HG03460 (cell line): ENCODE data around the gene DEFB129.
"Not testable (repeated sequence)": the region's sequence is repeated elsewhere in the genome, so short reads cannot be mapped to it uniquely, and the experiment has no call there.

ENCODE experiments used
- ATAC-seq: cut with Tn5 transposase; IDR thresholded peaks from one replicate; pipeline ENCODE4 v1.9.1; 2021; ENCODE audit not compliant: unreplicated experiment

DEFB129 gene, protein sequence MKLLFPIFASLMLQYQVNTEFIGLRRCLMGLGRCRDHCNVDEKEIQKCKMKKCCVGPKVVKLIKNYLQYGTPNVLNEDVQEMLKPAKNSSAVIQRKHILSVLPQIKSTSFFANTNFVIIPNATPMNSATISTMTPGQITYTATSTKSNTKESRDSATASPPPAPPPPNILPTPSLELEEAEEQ

DNA sequence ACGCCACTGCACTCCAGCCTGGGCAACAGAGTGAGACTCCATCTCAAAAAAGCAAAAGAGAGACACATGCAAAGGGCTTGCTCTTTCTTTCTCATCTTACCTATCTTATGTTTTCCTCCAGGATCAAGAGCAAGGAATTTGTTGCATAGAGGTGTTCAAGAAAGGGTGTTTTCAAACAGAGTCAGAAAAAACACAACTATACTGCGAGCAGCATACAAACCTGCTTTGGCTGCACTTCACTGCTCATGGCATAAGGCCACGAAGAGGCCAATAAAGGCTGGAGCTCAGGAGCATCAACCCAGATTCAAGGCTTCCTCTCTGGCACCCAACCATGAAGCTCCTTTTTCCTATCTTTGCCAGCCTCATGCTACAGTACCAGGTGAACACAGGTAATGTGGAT is at the start of gene DEFB129:
DEFB129 (plus strand) TSS at position 301 of the 400 bp plus-strand sequence; CDS start at position 332, 31 bp downstream.
- ATAC-seq, result no peak

DNA sequence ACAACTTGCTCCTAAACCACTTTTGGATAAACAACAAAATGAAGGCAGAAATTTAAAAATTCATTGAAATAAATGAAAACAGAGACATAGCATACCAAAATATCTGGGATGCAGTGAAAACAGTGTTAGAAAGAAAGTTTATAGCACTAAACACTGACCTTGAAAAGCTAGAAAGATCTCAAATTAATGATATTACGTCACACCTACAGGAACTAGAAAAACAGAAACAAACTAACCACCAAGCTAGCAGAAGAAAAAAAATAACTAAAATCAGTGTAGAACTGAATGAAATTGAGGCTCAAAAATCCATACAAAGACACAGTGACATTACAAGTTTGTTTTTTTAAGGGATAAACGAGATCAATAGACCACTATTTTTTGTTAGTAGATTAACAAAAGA is 42.8 kb upstream of the DEFB129 start:
- ATAC-seq, result no peak

DNA sequence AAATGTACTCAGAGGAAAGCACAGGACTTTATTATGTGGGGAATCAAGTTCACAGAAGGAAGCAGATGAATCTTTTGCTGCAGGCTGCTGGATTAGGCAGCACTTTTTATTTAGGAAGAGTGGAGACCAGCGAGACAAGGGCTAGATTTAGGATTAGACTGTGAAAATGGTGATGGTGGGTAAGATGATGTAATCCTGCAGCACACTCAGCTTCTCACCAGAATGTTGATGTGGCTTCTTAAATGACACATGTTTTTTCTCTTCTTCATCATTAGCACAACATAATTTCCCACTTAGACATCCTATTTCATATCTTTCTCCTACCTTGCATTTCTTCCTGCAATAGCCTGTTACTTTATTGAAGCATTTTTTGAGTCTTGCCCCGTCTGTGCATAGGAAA is 39.3 kb upstream of the DEFB129 start:
- ATAC-seq, result no peak

DNA sequence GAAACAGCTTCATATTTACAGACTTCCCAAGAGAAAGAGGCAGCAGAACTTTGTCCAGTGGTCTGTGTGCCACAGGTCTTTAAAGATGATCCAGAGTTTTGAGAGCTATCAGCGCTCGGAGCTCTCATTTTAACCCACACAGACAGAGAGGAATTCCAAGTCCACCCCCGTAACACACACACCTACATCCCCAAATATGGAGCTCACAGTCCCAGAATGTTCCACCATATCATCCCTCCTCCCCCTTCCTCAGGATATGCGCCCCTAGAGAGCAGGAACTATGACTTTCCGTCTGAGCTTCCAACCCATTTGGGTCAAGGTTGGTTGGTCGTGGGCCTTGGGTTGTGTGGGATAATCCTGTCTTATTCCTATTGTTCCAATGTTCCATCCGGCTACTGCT is 37.4 kb upstream of the DEFB129 start, which contains the start of gene DEFB128:
DEFB128 (minus strand) TSS at position 101 of the 400 bp plus-strand sequence; CDS start at position 13, 88 bp downstream.
- ATAC-seq, result no peak

DNA sequence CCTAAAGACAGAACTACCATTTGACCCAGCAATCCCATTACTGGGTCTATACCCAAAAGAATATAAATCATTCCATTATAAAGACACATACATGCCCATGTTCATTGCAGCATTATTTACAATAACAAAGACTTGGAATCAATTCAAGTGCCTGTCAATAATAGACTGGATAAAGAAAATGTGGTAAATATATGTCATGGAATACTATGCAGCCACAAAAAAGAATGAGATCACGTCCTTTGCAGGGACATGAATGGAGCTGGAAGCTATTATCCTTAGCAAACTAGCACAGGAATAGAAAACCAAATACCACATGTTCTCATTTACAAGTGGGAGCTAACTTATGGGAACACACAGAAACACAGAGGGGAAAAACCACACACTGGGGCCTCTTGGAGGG is 28.8 kb upstream of the DEFB129 start:
- no peak for ATAC-seq

DNA sequence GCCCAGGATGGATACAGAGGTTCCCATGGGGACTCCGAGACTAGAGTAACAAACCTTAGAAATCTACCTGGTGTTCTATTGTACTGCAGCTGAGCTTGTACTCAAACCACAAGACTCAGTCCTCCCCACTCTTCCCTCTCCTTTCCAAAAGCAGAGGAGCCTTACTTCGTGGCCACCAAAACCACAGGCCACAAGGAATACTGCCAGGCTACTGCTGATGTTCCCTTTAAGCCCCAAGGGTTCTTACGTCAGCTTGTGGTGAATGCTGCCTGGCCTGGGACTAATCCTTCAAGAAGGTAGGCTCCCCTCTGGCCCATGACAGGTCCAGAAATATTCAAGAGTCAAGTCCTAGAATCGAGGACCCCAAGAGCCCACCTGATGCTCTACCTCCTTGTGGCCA is 27.1 kb upstream of the DEFB129 start:
- no peak for ATAC-seq

DNA sequence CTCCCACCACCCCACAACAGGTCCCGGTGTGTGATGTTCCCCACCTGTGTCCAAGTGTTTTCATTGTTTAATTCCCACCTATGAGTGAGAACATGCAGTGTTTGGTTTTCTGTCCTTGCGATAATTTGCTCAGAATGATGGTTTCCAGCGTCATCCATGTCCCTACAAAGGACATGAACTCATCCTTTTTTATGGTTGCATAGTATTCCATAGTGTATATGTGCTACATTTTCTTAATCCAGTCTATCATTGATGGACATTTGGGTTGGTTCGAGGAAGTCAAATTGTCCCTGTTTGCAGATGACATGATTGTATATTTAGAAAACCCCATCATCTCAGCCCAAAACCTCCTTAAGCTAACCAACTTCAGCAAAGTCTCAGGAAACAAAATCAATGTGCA is 23.4 kb upstream of the DEFB129 start:
- ATAC-seq, result not testable (repeated sequence)

DNA sequence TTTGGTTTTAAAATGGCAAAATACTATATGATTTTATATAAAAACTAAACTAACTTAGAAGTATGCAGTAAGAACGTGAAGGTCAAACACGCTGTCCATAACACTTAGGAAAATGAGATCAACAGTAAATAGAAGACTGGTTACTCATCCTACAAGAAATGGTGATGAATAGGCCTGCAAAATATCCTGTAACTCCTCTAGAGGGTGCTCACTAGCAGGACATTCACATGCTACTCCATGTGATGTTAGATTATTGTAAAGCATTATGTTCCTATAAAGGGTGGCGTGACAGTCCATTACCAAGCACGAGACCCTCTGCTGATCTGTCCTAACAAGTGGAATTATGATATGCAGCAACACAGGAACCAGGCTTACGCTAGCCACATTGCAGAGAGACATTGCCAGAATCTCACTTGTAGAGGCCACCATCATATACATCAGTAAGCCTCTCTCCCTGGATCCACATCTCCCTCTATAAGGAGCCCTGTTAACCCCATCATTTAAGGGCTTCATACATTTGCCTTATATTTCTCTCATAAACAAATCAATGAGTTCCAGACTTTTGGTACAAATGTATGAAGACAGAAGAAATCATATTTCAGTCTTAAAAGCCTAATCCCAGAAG is 18.0 kb upstream of the DEFB129 start:
- ATAC-seq, result no peak

DNA sequence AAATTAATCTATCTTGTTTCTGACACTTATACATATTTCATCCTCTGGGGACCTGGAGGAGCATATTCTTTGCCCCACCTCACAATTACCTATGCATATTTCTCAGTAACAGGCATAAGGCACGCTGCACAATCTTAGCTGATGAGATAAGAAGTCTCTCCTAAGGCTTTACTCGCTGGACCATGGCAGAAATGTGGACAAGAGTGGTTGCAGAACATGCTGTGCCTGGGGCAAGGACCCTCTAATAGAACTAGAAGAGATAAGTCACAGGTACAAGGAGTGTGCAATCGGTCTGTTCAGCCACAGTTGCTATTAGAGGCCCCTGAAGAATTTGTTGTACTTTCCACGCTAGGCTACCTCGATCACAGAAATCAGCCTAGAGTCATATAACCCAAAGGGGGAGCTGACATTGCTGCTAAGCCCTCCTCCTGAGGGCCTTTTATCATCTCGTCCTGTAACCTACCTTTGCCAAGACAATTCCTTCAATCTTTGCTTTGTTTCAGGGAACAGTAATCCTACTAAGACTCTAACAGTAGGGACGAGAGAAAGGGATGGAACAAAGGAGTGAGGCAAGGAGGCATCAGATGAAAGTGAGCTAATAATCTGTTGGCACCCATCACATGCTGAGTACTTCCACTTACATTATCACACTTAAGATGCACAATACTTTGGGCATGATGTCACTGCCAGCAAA is 16.1 kb upstream of the DEFB129 start:
- ATAC-seq, result no peak

DNA sequence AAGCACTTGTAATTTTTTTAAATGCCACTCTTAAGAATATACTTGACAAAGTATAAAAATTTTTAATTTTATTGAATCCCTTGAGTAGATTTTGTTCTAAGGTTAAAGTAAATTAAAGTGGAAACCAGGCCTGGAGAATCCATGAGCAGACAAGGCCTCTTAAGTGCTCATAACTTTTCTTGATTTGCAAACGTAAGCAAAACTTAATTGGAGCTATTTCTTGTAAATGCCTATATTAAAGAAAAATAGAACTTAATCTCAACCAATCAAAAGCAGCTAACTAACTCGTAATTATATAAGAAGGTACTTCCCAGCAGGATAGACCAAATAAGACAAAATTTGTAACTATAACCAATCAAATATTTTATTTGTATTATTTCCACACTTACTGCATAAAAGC is 12.7 kb upstream of the DEFB129 start:
- ATAC-seq, result no peak

DNA sequence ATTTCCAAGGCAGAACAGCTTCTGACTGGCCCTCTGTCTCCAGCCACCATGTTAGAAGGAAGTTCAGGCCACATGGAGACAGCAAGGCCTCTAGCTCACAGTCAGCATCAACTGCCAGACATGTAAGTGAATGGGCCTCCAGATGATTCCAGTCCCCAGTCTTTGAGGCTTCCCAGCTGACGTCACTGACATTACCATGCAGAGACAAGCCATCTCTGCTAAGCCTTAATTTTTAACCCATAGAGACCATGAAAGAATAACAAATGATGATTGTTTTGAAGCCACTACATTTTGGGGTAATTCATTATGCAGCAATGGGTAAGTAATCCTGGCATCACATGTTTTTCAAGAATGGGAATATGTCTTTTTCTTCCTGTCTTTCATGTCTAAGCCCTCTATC is 11.3 kb upstream of the DEFB129 start:
- no peak for ATAC-seq

DNA sequence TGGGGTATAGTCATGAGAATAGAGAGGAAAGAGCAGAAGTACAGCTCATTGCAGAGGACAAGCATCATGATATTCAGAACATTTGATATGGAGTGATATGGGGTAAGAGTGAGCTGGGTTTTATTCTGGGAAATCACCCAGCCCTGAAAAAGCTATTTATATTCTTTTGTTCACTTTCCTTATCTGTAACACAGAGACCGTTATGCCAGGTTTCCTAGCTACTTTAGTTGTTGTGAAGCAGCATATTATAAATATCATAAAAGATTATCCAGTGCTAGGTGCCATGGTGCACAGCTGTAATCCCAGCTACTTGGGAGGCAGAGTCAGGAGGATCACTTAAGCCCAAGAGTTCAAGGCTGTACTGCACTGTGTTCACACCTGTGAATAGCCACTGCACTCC is 9.8 kb upstream of the DEFB129 start:
- ATAC-seq, result no peak

DNA sequence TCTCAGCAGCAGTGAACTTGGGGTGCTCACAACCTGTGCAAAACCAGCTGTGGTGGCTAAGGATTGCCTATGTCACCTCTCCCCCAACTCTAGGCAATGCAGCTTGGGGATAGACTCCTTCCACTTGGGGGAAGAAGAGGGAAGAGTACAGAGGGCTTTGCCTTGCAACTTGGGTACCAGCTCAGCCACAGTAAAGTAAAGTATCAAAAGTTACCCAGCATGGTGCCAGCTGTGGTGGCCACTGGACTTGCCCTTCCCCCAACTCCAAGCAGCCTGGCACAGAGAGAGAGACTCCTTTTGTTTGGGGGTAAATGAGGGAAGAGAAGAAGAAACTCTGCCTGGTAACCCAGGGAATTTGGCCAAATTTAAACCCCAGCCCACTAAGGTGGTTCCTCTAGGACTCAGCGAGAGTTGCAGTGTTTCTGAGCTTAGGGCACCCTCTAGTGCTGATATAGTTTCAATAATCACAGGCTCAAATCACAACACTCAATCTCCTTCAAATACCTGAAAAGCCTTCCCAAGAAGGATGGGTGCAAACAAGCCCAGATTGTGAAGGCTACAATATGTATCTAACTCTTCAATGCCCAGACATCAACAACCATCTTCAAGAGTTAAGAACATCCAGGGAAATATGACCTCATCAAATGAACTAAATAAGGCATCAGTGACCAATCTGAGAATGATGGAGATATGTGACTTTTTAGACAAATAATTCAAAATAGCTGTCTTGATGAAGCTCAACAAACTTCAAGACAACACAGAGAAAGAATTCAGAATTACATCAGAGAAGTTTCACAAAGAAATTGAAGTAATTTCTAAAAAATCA is 7.6 kb upstream of the DEFB129 start:
- ATAC-seq, result no peak

DNA sequence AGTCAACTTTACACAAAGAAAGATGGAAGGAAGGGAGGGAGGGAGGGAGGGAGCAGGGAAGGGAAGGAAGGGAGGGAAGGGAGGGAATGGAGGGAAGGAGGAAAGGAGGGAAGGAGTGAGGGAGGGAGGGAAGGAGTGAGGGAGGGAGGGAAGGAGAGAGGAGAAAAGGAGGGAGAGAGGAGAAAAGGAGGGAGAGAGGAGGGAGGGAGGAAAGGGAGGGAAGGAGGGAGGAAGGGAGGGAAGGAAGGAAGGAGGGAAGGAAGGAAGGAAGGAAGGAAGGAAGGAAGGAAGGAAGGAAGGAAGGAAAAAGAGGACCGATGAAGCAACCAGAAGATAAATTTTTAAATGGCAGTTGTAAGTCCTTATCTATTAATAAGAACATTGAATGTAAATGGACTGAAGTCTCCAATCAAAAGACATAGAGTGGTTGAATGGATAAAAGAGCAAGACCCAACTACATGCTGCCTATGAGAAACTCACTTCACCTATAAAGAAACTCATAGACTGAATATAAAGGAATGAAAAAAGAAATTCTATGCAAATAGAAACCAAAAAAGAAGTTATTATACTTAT is 5.7 kb upstream of the DEFB129 start:
- ATAC-seq, result no peak

DNA sequence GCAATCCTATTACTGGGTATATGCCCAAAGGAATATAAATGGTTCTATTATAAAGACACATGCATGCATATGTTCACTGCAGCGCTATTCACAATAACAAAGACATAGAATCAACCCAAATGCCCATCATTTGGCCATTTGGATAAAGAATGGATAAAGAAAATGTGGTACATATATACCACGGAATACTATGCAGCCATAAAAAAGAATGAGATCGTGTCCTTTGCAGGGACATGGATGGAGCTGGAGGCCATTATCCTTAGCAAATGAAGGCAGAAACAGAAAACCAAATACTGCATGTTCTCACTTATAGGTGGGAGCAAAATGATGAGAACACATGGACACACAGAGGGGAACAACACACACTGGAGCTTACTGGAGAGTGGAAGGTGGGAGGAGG is 1.2 kb upstream of the DEFB129 start:
- ATAC-seq, result not testable (repeated sequence)

DNA sequence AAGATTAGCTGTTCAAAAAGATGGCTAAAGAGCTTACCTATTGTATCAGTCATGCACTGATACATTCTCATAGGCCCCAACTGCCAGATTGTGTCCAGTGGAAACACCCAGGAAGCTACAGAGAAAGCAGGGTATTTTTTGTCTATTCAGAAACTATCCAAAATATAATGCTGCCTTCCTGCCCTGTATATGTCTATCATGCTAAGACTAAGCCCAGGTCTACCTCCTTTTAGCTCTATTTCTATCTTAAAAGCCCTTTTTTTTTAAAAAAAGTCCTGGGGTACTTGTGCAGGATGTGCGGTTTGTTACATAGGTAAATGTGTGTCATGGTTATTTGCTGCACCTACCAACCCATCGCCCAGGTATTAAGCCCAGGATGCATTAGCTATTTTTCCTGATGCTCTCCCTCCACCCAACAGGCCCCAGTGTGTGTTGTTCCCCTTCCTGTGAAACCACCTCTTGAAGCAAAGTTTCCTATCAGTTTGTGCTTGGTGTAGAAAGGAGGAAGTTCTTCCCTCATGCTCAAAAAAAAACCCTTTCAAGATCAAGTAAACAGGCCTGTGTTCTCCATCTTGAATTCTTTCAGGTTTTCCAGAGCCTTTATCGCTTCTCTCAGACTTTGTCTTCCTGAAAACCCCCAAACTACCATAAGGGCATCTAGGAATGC is 514 bp downstream of the DEFB129 start:
- no peak for ATAC-seq

DNA sequence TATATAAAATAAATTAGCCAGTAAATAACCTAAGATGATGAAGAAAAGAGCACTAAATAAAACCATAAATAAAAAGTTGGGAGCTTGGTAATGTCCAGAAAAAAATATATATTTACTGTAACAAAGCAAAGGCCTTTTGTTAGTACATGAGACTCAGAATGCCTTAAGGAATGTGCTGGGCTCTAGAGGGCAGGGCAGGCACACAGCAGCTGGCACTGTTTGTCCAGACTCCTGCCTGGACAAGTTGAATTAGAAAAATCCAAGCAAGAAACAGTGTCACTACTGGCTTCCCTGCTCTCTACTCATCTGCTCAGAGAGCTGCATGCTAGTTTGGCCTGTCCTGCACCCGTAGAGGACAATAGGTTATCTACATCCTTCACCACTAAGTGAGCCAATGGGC is 8.8 kb downstream of the DEFB129 start:
- no peak for ATAC-seq

DNA sequence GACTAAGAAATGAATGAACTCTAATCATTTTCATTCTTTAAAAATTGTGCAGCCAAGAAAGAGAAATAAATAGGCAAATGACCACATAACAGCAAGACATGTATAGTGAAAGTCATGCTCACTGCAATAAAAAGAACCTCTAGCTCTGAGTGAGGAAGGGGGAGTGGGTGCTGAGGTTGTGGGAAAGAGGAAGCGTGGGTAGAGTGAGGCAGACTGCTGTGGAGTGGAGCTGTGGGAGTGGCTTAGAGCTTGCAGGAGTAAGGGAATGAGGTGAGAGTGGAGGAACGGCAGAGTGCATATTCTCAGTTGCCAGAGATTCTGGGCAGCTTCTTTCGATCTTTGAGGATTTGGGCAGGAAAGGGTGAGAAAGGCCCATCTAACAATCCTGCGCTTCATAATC is 10.4 kb downstream of the DEFB129 start:
- peak; percentile 69 for ATAC-seq

DNA sequence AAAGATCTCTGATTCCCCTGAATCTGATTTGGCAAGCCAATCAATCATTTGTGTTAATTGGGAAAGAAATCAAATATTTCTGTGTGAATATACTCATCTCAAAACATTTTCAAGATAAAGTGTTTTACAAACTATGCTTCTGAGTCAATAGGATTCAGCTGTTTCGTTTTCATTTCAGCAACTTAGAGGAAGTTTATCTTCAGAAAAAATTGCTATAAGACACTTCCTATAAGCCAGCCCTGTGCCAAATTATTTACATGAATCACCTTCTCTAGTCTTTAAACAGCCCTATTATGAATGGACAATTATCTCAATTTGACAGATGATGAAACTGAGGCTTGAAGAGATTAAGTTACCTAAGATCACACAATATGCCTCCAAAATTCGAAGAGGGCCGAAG is 10.9 kb downstream of the DEFB129 start:
- ATAC-seq, result peak; percentile 58

DNA sequence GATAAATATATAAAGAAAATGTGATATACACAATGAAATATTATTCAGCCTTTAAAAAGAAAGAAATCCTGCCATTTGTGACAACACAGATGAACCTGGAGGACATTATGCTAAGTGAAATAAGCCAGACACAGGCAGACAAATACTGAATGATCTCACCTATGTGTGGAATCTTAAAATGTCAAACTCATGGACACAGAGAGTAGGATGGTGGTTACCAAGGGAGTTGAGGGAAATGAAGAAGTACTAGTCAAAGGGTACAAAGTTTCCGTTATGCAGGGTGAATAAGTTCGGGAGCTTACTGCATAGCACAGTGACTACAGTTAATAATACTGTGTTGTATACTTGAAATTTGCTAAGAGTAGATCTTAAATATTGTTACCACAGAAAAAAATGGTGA is 15.8 kb downstream of the DEFB129 start:
- no peak for ATAC-seq

DNA sequence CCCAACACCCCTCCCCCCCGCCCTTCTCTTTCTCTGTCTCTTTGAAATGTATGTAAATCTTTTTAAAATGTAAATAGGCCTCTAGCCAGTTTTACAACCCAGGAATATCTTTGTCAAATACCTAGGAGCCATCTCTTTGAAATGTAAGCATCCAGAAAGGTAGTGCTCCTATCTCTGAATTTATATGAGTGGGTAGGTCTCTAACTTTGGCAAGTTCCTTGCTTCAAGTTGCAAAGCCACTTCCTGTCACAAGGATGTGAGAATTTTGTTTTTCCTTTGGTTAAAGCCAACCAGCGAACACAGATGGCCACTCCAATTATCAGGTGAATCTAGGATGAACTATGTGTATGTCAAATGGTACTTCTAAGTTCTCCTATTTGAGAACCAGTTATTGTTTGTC is 24.3 kb downstream of the DEFB129 start:
- no peak for ATAC-seq
